Right cardiac atrium (tissue), 5 donors: ENCODE results near the gene PTPRD. TPM values are rescaled to one million over a fixed set of nuclear protein-coding genes. Genes with fewer than 3 reads are reported as not detected.
A peak's percentile ranks its signal among the peaks of the same experiment; 100 is the strongest.

Experiments
- ATAC-seq, 2 donors: fragments of 200-7000 bp; cut with Tn5 transposase; one replicate each; pipeline versions ENCODE4 v1.8.0 to v1.9.1; 2020; ENCODE audit warnings: moderate library complexity in 2 of 2, mild to moderate bottlenecking in 1 of 2
- DNase-seq, 3 donors: peaks; one replicate each; pipeline ENCODE4 v3.0.0-alpha.2; 2020
- H3K27ac ChIP-seq: one replicate; pipeline ENCODE4 v1.5.1; 2013; ENCODE audit warnings: mild to moderate bottlenecking, low read length, control low read depth, moderate library complexity
- H3K27me3 ChIP-seq: one replicate; pipeline ENCODE4 v1.6.1; 2013; ENCODE audit not compliant: control insufficient read depth, insufficient read depth
- H3K4me1 ChIP-seq: one replicate; pipeline ENCODE4 v1.6.1; 2013; ENCODE audit warnings: low read length; ENCODE audit not compliant: control insufficient read depth, insufficient read depth
- H3K4me3 ChIP-seq: one replicate; pipeline ENCODE4 v1.5.1; 2013; ENCODE audit warnings: low read length, control low read depth
- H3K9me3 ChIP-seq: one replicate; pipeline ENCODE4 v1.6.1; 2013; ENCODE audit warnings: low read length; ENCODE audit not compliant: control insufficient read depth
- WGBS: extraction: QIAGEN DNeasy Blood & Tissue Kit; methylation state at CpG from one replicate; pipeline ENCODE4 v1.1.7; 2013; 5-methylcytosine and 5-hydroxymethylcytosine counted together
- intact Hi-C, 4 donors: fragments of 100-400 bp; cut with DNase I; formaldehyde crosslinking; loops; one replicate each; pipeline versions ENCODE4 v1.11.0 to v1.14.0; 2022 to 2023
- polyA plus RNA-seq: library from polyadenylated mRNA; stranded (reverse); fragments of 200-250 nt; gene quantifications from one replicate; pipeline ENCODE4 v1.2.3, GENCODE V29; 2013
- total RNA-seq, 4 donors: library from RNA; stranded (reverse); fragmentation: NEBNext Ultra II Directional; extraction: Animal tissue kit (Norgen Biotek cat#: 25700); gene quantifications; one replicate each; pipeline ENCODE4 v1.2.1, GENCODE V29; 2021
- donor health status: healthy with polysubstance abuse.
- donor health status: DM: no; HTN: yes; CAD: no.
- donor health status: DM: no; HTN: no; CAD: no.
- donor health status: DM: no; HTN: yes; CAD: no; lungs with severe emphysema.
- donor health status: DM: yes; HTN: yes; CAD: no.

Gene PTPRD
- total and polyA plus RNA-seq, 5 donors, result 1.3 to 11.8 (median 7.1) TPM

DNA sequence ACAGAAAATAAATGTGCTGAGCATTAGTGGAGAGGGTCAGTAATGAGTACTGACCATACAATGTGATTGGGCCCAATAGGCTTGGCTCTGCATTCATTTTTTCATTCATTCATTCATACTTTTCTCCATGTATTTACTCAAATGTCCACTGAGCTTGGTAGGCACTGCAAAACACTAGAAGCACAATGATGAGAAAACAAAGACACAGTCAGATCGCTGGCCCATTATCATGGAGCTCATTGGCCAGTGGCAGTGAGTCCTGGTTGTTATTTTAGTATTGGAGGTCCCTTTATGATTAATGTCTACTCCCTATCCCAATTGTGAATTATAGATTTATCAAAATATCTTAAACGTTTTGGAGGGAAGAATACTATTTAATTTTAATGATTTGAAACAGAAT, 1733.5 kb downstream of the PTPRD start:
- Histone ChIP-seq H3K27me3 (no peaks in the 10 kb centered on the region), H3K4me1 (no peaks in the 10 kb centered on the region), H3K9me3 (no peaks in the 10 kb centered on the region), H3K4me3 (no peak overlapping the region), H3K27ac (no peak overlapping the region)
- intact Hi-C loops, result no loop called here
- ATAC-seq, result no peak
- DNase-seq, result no peak
- WGBS, result 76% methylated on average over 2 of the region's 2 CpGs

DNA sequence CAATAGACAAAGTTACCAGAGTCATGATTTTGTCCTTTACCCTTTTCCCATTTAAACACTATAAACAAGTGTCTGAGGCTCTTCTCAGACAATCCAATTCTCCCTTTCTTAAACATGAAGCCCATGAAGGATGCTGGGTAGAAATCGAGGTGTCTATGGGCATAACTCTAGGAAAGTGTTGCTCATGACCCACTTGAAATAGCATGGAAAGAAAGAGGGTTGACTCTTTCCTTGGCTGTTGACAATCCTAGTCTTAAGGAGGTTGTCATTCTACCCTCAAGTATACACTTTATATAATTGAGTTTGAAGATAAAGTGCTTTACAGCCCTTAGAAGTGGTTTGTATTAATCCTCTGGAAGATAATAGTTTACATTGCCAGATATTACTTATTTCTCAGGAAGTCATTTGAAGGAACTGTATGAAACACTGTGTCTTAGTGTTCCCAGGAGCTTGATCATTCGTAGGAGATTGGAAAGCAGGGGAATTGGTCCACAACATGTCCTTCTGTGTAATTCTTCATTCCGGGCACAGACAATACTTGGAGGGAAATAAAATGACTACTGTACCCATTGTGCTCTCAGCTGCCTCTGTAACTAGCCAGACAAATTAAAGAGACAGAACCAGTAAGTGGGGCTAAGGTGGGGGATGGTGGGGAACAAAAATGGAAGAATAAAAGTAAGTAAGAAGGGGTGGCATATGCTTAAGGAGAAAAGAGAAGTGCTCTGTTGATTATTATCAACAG, 1734.9 kb downstream of the PTPRD start:
- no peaks in the 10 kb centered on the region for H3K27me3 ChIP-seq
- peaks cover under 1% of the 10 kb centered on the region for H3K4me1 ChIP-seq
- H3K9me3 ChIP-seq, result no peaks in the 10 kb centered on the region
- DNase-seq (no peak), ATAC-seq (no peak)
- no peak overlapping the region for H3K27ac ChIP-seq
- whole genome bisulfite sequencing, result 67% methylated on average over 3 of the region's 3 CpGs
- H3K4me3 ChIP-seq, result no peak overlapping the region
- intact Hi-C loops, result no loop called here

DNA sequence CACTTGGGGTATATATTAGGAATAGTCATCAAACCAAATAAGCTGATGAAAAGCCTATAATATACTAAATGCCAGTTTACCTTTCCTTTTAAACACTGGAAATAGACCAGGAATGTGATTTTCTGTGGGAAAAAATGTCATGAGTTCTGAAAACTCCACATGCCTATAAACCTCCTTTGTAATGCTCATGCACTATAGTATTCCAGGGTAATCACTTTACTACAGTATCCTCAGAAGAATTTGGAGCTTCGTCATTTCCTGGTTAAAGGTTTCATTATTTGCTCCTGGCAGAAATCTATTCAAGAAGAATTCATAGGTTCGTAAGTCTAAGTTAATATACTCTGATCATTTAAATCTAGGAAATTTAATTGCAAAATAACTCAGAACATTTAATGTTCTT, 1736.5 kb downstream of the PTPRD start:
- H3K9me3 ChIP-seq, result no peaks in the 10 kb centered on the region
- DNase-seq, result no peak

DNA sequence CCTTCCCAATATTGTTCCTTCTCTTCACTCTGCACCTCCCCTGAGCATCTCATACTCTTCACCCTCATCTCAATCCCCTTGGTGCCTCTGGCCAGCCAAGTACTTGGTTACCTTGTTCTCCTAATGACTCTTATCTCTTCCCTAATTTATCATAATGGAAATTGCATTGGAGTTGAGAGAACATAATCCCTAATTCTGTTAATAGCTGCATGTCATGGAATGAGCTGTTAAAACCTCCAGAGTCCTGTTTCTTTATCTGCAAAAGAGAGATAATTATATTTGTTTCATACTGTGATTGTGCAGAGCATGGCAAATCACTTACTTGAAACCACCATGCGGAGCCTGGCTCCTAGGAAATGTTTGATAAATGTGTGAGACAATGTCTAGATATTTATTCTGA, 1738.3 kb downstream of the PTPRD start:
- DNase-seq (no peak), ATAC-seq (no peak)
- Histone ChIP-seq H3K4me3 (no peak overlapping the region), H3K27me3 (no peaks in the 10 kb centered on the region), H3K4me1 (peaks cover 1% of the 10 kb centered on the region), H3K9me3 (no peaks in the 10 kb centered on the region), H3K27ac (no peak overlapping the region)
- intact Hi-C loops, result no loop called here
- 61% methylated on average over 1 of the region's 1 CpG for WGBS

More for the DNA sequence above, 1736.5 kb downstream of the PTPRD start:
- ATAC-seq, result no peak
- 85% methylated on average over 2 of the region's 2 CpGs for WGBS
- intact Hi-C loops, result no loop called here
- Histone ChIP-seq H3K4me3 (no peak overlapping the region), H3K27ac (no peak overlapping the region), H3K4me1 (peaks cover 1% of the 10 kb centered on the region), H3K27me3 (no peaks in the 10 kb centered on the region)

DNA sequence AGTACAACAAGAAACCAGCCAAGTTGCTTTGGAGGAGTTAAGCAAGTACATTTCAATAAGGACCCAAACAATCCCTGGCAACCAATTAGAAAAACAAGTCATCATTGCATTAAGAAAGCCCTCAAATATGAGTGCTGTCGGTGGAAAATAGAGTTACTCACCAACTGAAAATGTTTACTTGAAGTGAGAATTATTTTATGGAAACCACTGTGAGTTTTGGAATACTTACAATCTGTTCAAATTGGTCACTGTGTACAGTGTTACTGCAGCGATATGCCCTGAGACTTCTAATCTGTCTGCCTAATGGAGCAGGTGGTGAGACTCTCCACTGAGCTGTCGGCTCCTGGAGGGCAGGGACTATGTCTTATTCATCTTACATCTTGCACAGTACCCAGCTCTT, 1740.0 kb downstream of the PTPRD start:
- peaks cover 1% of the 10 kb centered on the region for H3K4me1 ChIP-seq
- no peak overlapping the region for H3K27ac ChIP-seq
- 46% methylated on average over 3 of the region's 3 CpGs for WGBS
- DNase-seq, result no peak
- peak in 1 of 2 donors; percentile 54 for ATAC-seq
- H3K27me3 ChIP-seq, result no peaks in the 10 kb centered on the region
- intact Hi-C loops, result no loop called here
- no peak overlapping the region for H3K4me3 ChIP-seq
- H3K9me3 ChIP-seq, result no peaks in the 10 kb centered on the region

DNA sequence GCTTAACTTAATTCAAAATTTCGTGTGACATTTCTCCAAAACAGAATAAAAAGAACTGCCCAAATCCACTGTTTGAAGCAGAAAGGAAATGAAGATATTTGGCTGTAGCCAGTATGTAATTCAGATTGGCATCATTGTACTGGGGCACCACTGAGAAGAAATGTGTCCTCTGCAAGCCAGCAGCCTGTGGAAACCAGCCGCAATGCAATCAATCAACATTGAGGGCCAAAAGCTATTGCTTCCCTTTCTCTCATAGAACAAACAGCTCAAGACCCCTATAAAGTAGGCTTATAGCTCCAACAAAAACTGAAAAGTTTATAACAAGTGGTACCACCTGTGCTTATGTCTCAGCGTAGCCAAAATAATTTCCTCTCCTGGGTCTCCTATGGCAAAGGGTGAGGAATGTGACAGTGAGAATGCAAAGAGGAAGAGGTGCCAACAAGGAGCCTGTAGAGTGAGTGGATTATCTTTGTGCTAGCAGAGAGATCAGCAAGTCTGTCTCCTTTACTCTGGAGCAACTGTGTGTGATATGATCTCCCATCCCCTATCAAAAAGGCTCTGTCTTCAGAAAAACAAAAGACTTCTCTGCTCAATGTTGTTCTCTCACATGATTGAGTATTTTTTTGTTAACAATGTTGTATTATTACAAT, 1740.9 kb downstream of the PTPRD start:
- no peak overlapping the region for H3K27ac ChIP-seq
- peaks cover 1% of the 10 kb centered on the region for H3K4me1 ChIP-seq
- ATAC-seq (no peak), DNase-seq (no peak)
- no peaks in the 10 kb centered on the region for H3K9me3 ChIP-seq
- intact Hi-C loops, result no loop called here
- H3K27me3 ChIP-seq, result no peaks in the 10 kb centered on the region
- WGBS, result 64% methylated on average over 3 of the region's 3 CpGs
- no peak overlapping the region for H3K4me3 ChIP-seq

DNA sequence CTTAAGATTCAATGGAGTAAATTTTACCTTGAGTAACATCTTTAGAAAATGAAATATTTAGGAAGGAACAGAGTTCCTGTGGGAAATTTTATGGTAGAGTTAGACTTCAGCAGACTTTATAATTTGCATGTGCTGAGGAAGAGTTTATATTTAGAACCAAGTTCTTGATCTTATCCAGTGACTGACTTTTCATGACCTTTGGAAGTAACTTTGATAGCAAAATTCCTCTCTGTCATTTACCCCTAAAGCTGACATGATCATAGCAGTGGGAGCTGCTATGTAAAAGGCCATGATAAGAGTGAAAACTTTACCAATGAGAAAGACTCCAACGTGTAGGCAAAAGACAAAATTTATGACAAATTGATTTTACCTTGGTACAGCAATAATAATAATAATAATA, 1741.4 kb downstream of the PTPRD start:
- Histone ChIP-seq H3K4me3 (no peak overlapping the region), H3K9me3 (no peaks in the 10 kb centered on the region), H3K27ac (no peak overlapping the region), H3K27me3 (no peaks in the 10 kb centered on the region), H3K4me1 (peaks cover 1% of the 10 kb centered on the region)
- DNase-seq (no peak), ATAC-seq (no peak)
- intact Hi-C loops, result no loop called here
- 37% methylated on average over 1 of the region's 1 CpG for WGBS

DNA sequence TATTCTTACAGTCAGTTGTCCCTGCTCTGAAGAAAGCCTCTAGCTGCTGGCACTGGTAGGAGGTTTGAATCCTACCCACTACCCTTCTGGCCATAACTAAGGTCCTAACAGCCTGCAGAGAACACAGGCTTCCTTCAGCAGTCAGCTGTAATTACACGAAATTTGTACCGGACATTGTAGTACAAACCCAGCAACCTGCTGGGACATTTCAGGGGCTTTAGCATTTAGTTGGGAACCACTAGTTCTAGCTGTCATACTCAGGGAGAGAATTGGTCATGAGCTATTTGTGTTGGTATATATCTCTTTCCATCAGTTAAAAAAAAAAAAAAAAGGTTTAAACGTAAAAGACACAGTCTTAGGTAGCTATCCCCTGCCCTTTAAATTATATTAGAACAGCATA, 1743.0 kb downstream of the PTPRD start:
- intact Hi-C loops, result no loop called here
- ATAC-seq (no peak), DNase-seq (no peak)
- no peaks in the 10 kb centered on the region for H3K9me3 ChIP-seq
- no peak overlapping the region for H3K27ac ChIP-seq
- H3K4me1 ChIP-seq, result peaks cover 1% of the 10 kb centered on the region
- H3K27me3 ChIP-seq, result no peaks in the 10 kb centered on the region
- whole genome bisulfite sequencing, result 82% methylated on average over 3 of the region's 3 CpGs
- no peak overlapping the region for H3K4me3 ChIP-seq

DNA sequence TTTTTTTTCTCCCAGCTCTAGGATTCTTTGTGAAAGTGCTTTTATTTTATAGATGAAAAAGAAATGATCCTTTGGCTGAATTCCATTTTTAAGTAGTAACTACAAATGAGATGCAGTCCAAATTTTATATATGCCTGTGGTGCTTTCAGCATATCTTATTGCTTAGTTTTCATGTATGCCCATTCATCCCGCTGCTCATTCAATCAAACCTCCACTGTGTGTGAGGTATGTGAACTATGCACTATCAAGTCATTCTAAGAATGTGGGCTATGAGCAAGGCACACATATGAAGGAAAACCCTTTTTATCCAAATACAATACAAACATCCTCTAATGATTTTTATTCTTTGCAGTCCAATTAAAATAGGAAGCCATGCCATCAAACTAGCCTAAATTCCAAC, 1744.2 kb downstream of the PTPRD start:
- no peaks in the 10 kb centered on the region for H3K27me3 ChIP-seq
- no peaks in the 10 kb centered on the region for H3K9me3 ChIP-seq
- intact Hi-C loops, result no loop called here
- no peak overlapping the region for H3K4me3 ChIP-seq
- no peak overlapping the region for H3K27ac ChIP-seq
- 65% methylated on average over 1 of the region's 1 CpG for WGBS
- ATAC-seq (no peak), DNase-seq (no peak)
- H3K4me1 ChIP-seq, result peaks cover 1% of the 10 kb centered on the region

DNA sequence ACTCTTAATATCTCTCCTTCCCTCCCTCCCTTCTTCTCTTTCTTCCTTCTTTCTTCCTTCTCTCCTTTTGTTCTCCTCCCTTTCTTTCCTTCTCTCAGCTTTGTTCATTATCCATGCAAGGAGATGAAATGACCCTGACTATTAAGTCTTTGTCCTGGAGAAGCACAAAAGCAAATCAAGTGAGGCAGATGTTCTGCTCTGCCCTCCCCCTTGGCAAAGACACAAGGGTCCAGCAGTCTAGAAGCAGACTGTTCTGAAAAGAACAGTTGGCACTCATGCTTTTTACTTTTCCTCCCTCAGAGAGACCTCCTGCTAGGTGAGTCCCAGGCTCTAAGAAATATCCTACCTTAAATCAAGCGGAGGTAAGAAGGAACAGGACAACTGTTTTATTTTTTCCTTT, 1745.7 kb downstream of the PTPRD start:
- Histone ChIP-seq H3K4me3 (no peak overlapping the region), H3K27me3 (no peaks in the 10 kb centered on the region), H3K4me1 (no peaks in the 10 kb centered on the region), H3K9me3 (no peaks in the 10 kb centered on the region), H3K27ac (no peak overlapping the region)
- intact Hi-C loops, result no loop called here
- WGBS, result 96% methylated on average over 1 of the region's 1 CpG
- DNase-seq (no peak), ATAC-seq (no peak)

DNA sequence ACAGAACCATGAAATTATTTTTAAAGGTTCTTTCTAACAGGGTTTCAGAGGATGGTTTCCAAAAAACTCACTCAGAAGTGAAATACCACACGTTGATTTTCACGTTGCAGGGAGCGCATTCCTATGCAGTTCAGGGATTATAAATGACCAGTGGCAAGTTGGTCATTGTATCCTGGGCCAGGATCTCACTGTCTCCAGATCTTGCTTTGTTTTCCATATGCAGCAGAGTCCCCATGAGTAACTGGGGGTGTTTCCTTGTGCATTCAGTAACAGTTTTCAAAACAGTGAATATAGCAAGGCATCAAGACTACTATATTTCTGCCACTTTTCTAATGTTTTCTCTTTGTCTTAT, 1748.3 kb downstream of the PTPRD start:
- DNase-seq (no peak), ATAC-seq (no peak)
- Histone ChIP-seq H3K27me3 (no peaks in the 10 kb centered on the region), H3K9me3 (no peaks in the 10 kb centered on the region), H3K4me3 (no peak overlapping the region), H3K4me1 (no peaks in the 10 kb centered on the region), H3K27ac (no peak overlapping the region)
- 46% methylated on average over 3 of the region's 3 CpGs for WGBS
- intact Hi-C loops, result no loop called here
